HepG2 (cell line): ENCODE data around the gene IL11RA. TPM values are rescaled to one million over a fixed set of nuclear protein-coding genes. Genes with fewer than 3 reads are reported as not detected.
A peak's percentile ranks its signal among the peaks of the same experiment; 100 is the strongest.

Experiments used
- CREBL2 ChIP-seq: sonication (generic); formaldehyde crosslinking; IDR thresholded peaks from 2 replicates; pipeline ENCODE4 v1.8.1; 2023; ENCODE audit warnings: missing genetic modification reagents, mild to moderate bottlenecking, borderline replicate concordance
- ETV5 ChIP-seq: IDR thresholded peaks from 2 replicates; pipeline ENCODE4 v1.6.1; 2018; ENCODE audit warnings: missing biosample characterization, missing genetic modification reagents, inconsistent platforms, borderline replicate concordance
- GATAD2A ChIP-seq: IDR thresholded peaks from 2 replicates; pipeline ENCODE4 v1.6.1; 2016
- KDM1A ChIP-seq: IDR thresholded peaks from 2 replicates; pipeline ENCODE4 v1.6.1; 2016; ENCODE audit warnings: missing compliant biosample characterization
- MTA3 ChIP-seq: sonication (generic); formaldehyde crosslinking; IDR thresholded peaks from 2 replicates; pipeline ENCODE4 v1.4.0; 2020; ENCODE audit warnings: missing genetic modification reagents
- SP5 ChIP-seq: IDR thresholded peaks from 2 replicates; pipeline ENCODE4 v1.6.1; 2016; ENCODE audit warnings: low read depth, borderline replicate concordance
- ZKSCAN8 ChIP-seq: IDR thresholded peaks from 2 replicates; pipeline ENCODE4 v1.6.1; 2016; ENCODE audit warnings: borderline replicate concordance, missing genetic modification reagents, missing compliant biosample characterization
- polyA plus RNA-seq, 8 experiments: library from polyadenylated mRNA; depleted of rRNA in 3 of 8; stranded (reverse) in 7 of 8; unstranded in 1 of 8; fragments of >200 nt; fragmentation: Illumina TruSeq in 4 of 8; extraction: Trizol in 4 of 8; gene quantifications; 2 replicates each; pipeline versions ENCODE4 v1.2.1 to v1.2.3, GENCODE V29; 2011 to 2016; ENCODE audit warnings: low read depth in 4 of 8, missing spikeins in 1 of 8, mixed read lengths in 1 of 8; ENCODE audit not compliant: insufficient read depth in 1 of 8
- total RNA-seq, 5 experiments: library from RNA; depleted of rRNA; stranded (reverse); fragments of >200 nt; fragmentation: Illumina TruSeq; extraction: Trizol; gene quantifications; 2 replicates each; pipeline ENCODE4 v1.2.3, GENCODE V29; 2016; ENCODE audit warnings: low read depth in 1 of 5
- TF ChIP-seq, protein P1 (sequence below): fragments of 450-650 bp; IDR thresholded peaks from 2 replicates; pipeline ENCODE4 v1.6.1; 2017; ENCODE audit warnings: mild to moderate bottlenecking
- TF ChIP-seq, protein P2 (sequence below): sonication (generic); formaldehyde crosslinking; IDR thresholded peaks from 2 replicates; pipeline ENCODE4 v1.4.0; 2020; ENCODE audit warnings: missing genetic modification reagents
- TF ChIP-seq, protein P3 (sequence below): sonication (generic); formaldehyde crosslinking; IDR thresholded peaks from 2 replicates; pipeline ENCODE4 v1.5.0; 2020; ENCODE audit warnings: missing genetic modification reagents, mild to moderate bottlenecking, borderline replicate concordance
- TF ChIP-seq, protein P4 (sequence below): sonication (generic); formaldehyde crosslinking; IDR thresholded peaks from 2 replicates; pipeline ENCODE4 v1.4.0; 2020; ENCODE audit warnings: low read depth, mild to moderate bottlenecking, missing genetic modification reagents
- TF ChIP-seq, protein P5 (sequence below), 2 experiments: IDR thresholded peaks; 2 replicates each; pipeline ENCODE4 v1.6.1; 2011 to 2012; ENCODE audit warnings: low read length in 2 of 2, borderline replicate concordance in 1 of 2, low read depth in 1 of 2, mild to moderate bottlenecking in 1 of 2, moderate library complexity in 1 of 2
- TF ChIP-seq, protein P6 (sequence below): sonication (generic); formaldehyde crosslinking; IDR thresholded peaks from 2 replicates; pipeline ENCODE4 v1.4.0; 2020; ENCODE audit warnings: missing genetic modification reagents

The IL11RA gene
- total and polyA plus RNA-seq, 2 of the 13 experiments (the other 11 are each of a cell fraction or from before 2014, with no cell fraction given), result 2.0 to 4.2 TPM

- TF ChIP-seq, protein P1, sequence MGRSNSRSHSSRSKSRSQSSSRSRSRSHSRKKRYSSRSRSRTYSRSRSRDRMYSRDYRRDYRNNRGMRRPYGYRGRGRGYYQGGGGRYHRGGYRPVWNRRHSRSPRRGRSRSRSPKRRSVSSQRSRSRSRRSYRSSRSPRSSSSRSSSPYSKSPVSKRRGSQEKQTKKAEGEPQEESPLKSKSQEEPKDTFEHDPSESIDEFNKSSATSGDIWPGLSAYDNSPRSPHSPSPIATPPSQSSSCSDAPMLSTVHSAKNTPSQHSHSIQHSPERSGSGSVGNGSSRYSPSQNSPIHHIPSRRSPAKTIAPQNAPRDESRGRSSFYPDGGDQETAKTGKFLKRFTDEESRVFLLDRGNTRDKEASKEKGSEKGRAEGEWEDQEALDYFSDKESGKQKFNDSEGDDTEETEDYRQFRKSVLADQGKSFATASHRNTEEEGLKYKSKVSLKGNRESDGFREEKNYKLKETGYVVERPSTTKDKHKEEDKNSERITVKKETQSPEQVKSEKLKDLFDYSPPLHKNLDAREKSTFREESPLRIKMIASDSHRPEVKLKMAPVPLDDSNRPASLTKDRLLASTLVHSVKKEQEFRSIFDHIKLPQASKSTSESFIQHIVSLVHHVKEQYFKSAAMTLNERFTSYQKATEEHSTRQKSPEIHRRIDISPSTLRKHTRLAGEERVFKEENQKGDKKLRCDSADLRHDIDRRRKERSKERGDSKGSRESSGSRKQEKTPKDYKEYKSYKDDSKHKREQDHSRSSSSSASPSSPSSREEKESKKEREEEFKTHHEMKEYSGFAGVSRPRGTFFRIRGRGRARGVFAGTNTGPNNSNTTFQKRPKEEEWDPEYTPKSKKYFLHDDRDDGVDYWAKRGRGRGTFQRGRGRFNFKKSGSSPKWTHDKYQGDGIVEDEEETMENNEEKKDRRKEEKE, result no peak
- TF ChIP-seq, protein P2, sequence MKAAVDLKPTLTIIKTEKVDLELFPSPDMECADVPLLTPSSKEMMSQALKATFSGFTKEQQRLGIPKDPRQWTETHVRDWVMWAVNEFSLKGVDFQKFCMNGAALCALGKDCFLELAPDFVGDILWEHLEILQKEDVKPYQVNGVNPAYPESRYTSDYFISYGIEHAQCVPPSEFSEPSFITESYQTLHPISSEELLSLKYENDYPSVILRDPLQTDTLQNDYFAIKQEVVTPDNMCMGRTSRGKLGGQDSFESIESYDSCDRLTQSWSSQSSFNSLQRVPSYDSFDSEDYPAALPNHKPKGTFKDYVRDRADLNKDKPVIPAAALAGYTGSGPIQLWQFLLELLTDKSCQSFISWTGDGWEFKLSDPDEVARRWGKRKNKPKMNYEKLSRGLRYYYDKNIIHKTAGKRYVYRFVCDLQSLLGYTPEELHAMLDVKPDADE, result peak; percentile 73; the same call in 1 of the 2 replicates
- TF ChIP-seq ETV5 (CRISPR knock-in tag), result peak; percentile 55
- TF ChIP-seq, protein P3, sequence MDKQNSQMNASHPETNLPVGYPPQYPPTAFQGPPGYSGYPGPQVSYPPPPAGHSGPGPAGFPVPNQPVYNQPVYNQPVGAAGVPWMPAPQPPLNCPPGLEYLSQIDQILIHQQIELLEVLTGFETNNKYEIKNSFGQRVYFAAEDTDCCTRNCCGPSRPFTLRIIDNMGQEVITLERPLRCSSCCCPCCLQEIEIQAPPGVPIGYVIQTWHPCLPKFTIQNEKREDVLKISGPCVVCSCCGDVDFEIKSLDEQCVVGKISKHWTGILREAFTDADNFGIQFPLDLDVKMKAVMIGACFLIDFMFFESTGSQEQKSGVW (CRISPR knock-in tag), result no peak
- TF ChIP-seq, protein P4, sequence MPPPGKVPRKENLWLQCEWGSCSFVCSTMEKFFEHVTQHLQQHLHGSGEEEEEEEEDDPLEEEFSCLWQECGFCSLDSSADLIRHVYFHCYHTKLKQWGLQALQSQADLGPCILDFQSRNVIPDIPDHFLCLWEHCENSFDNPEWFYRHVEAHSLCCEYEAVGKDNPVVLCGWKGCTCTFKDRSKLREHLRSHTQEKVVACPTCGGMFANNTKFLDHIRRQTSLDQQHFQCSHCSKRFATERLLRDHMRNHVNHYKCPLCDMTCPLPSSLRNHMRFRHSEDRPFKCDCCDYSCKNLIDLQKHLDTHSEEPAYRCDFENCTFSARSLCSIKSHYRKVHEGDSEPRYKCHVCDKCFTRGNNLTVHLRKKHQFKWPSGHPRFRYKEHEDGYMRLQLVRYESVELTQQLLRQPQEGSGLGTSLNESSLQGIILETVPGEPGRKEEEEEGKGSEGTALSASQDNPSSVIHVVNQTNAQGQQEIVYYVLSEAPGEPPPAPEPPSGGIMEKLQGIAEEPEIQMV (CRISPR knock-in tag), result 0 out of 2 replicates have a peak, but pooled peaks have one; percentile 8
- TF ChIP-seq, protein P5, sequence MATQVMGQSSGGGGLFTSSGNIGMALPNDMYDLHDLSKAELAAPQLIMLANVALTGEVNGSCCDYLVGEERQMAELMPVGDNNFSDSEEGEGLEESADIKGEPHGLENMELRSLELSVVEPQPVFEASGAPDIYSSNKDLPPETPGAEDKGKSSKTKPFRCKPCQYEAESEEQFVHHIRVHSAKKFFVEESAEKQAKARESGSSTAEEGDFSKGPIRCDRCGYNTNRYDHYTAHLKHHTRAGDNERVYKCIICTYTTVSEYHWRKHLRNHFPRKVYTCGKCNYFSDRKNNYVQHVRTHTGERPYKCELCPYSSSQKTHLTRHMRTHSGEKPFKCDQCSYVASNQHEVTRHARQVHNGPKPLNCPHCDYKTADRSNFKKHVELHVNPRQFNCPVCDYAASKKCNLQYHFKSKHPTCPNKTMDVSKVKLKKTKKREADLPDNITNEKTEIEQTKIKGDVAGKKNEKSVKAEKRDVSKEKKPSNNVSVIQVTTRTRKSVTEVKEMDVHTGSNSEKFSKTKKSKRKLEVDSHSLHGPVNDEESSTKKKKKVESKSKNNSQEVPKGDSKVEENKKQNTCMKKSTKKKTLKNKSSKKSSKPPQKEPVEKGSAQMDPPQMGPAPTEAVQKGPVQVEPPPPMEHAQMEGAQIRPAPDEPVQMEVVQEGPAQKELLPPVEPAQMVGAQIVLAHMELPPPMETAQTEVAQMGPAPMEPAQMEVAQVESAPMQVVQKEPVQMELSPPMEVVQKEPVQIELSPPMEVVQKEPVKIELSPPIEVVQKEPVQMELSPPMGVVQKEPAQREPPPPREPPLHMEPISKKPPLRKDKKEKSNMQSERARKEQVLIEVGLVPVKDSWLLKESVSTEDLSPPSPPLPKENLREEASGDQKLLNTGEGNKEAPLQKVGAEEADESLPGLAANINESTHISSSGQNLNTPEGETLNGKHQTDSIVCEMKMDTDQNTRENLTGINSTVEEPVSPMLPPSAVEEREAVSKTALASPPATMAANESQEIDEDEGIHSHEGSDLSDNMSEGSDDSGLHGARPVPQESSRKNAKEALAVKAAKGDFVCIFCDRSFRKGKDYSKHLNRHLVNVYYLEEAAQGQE (IDR thresholded peaks at IDR 0.05; ENCODE audit: borderline replicate concordance in 1 of 2, low read depth in 1 of 2, low read length in 2 of 2), result no peak
- TF ChIP-seq, protein P6, sequence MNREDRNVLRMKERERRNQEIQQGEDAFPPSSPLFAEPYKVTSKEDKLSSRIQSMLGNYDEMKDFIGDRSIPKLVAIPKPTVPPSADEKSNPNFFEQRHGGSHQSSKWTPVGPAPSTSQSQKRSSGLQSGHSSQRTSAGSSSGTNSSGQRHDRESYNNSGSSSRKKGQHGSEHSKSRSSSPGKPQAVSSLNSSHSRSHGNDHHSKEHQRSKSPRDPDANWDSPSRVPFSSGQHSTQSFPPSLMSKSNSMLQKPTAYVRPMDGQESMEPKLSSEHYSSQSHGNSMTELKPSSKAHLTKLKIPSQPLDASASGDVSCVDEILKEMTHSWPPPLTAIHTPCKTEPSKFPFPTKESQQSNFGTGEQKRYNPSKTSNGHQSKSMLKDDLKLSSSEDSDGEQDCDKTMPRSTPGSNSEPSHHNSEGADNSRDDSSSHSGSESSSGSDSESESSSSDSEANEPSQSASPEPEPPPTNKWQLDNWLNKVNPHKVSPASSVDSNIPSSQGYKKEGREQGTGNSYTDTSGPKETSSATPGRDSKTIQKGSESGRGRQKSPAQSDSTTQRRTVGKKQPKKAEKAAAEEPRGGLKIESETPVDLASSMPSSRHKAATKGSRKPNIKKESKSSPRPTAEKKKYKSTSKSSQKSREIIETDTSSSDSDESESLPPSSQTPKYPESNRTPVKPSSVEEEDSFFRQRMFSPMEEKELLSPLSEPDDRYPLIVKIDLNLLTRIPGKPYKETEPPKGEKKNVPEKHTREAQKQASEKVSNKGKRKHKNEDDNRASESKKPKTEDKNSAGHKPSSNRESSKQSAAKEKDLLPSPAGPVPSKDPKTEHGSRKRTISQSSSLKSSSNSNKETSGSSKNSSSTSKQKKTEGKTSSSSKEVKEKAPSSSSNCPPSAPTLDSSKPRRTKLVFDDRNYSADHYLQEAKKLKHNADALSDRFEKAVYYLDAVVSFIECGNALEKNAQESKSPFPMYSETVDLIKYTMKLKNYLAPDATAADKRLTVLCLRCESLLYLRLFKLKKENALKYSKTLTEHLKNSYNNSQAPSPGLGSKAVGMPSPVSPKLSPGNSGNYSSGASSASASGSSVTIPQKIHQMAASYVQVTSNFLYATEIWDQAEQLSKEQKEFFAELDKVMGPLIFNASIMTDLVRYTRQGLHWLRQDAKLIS (CRISPR knock-in tag), result no peak
- TF ChIP-seq CREBL2 (CRISPR knock-in tag), result no peak; the same call in 1 of the 2 replicates
- peak; percentile 60 for TF ChIP-seq SP5 (CRISPR knock-in tag)
- TF ChIP-seq KDM1A, result no peak
- TF ChIP-seq MTA3, result no peak
- 0 out of 2 replicates have a peak, but pooled peaks have one; percentile 45 for TF ChIP-seq GATAD2A (CRISPR knock-in tag)
- TF ChIP-seq ZKSCAN8 (CRISPR knock-in tag), result no peak
Measured at GRCh38 chr9:34637356-34638137, 14.4 kb upstream of the IL11RA start, which contains the start of gene SIGMAR1 (continued).
